IMR-90 (cell line): Measurements from ENCODE around the gene ALG6. TPM values are rescaled to one million over a fixed set of nuclear protein-coding genes. Genes with fewer than 3 reads are reported as not detected.

Source experiments
- ATAC-seq: fragments of 200-7000 bp; cut with Tn5 transposase; 2 replicates; pipeline ENCODE4 v1.9.1; 2020; ENCODE audit warnings: low read depth, mild to moderate bottlenecking, moderate library complexity
- BruUV-seq: library from RNA; stranded (reverse); fragments of 400-500 nt; replicated peaks from 2 replicates; lab custom pipeline; 2021; lab: Mats Ljungman, UMichigan
- CTCF ChIA-PET: fragments of 300-600 bp; formaldehyde crosslinking; extraction: SDS; loops from one replicate; lab custom pipeline; 2021; ENCODE audit warnings: antibody characterized with exemption; lab: Yijun Ruan, JAX
- POLR2A ChIA-PET: fragments of 300-600 bp; sonication (Branson Sonifier 250); formaldehyde crosslinking; loops from one replicate; lab custom pipeline; 2022; ENCODE audit warnings: antibody characterized with exemption; ENCODE audit not compliant: unreplicated experiment; lab: Charles Lee
- DNase-seq: peaks from one replicate; pipeline ENCODE4 v3.0.0; 2013
- H2AFZ ChIP-seq: replicated peaks from 2 replicates; pipeline ENCODE3; 2013; ENCODE audit warnings: low read length, mild to moderate bottlenecking; ENCODE audit not compliant: poor library complexity
- H2AK5ac ChIP-seq: 2 replicates; pipeline ENCODE4 v1.6.1; 2013; ENCODE audit warnings: low read depth, low read length, inconsistent platforms
- H2AK9ac ChIP-seq: replicated peaks from 2 replicates; pipeline ENCODE3; 2013; ENCODE audit warnings: mild to moderate bottlenecking, low read depth, low read length, moderate library complexity; ENCODE audit not compliant: poor library complexity
- H2BK120ac ChIP-seq: 2 replicates; pipeline ENCODE4 v1.6.1; 2013; ENCODE audit warnings: low read depth, low read length, inconsistent platforms
- H2BK15ac ChIP-seq: 3 replicates; pipeline ENCODE4 v1.6.1; 2013; ENCODE audit warnings: low read depth, low read length, inconsistent platforms
- H2BK20ac ChIP-seq: 2 replicates; pipeline ENCODE4 v1.6.1; 2013; ENCODE audit warnings: low read depth, mild to moderate bottlenecking, inconsistent platforms, low read length, moderate library complexity
- H2BK5ac ChIP-seq: 2 replicates; pipeline ENCODE4 v1.6.1; 2013; ENCODE audit warnings: mild to moderate bottlenecking, low read depth, low read length, inconsistent platforms; ENCODE audit not compliant: poor library complexity, severe bottlenecking
- H3K14ac ChIP-seq: replicated peaks from 2 replicates; pipeline ENCODE4 v1.6.1; 2013; ENCODE audit warnings: low read depth, low read length, inconsistent platforms
- H3K18ac ChIP-seq: 2 replicates; pipeline ENCODE4 v1.6.1; 2013; ENCODE audit warnings: low read depth, low read length, control low read depth
- H3K23ac ChIP-seq: 2 replicates; pipeline ENCODE4 v1.6.1; 2013; ENCODE audit warnings: low read depth, low read length, inconsistent platforms
- H3K27ac ChIP-seq: 2 replicates; pipeline ENCODE4 v1.5.1; 2013; ENCODE audit warnings: mild to moderate bottlenecking, control low read depth, low read length; ENCODE audit not compliant: insufficient read depth
- H3K27me3 ChIP-seq: 2 replicates; pipeline ENCODE4 v1.6.1; 2013; ENCODE audit warnings: low read length; ENCODE audit not compliant: control insufficient read depth, insufficient read depth
- H3K36me3 ChIP-seq: 2 replicates; pipeline ENCODE4 v1.6.1; 2013; ENCODE audit warnings: low read length, mixed read lengths; ENCODE audit not compliant: control insufficient read depth, insufficient read depth
- H3K4ac ChIP-seq: 2 replicates; pipeline ENCODE4 v1.6.1; 2013; ENCODE audit warnings: low read depth, low read length, inconsistent platforms
- H3K4me1 ChIP-seq: 2 replicates; pipeline ENCODE4 v1.6.1; 2013; ENCODE audit warnings: low read length, mixed read lengths; ENCODE audit not compliant: control insufficient read depth, insufficient read depth
- H3K4me2 ChIP-seq: 2 replicates; pipeline ENCODE4 v1.6.1; 2013; ENCODE audit warnings: low read depth, mild to moderate bottlenecking, control low read depth, low read length, moderate library complexity
- H3K4me3 ChIP-seq: 2 replicates; pipeline ENCODE4 v1.5.1; 2013; ENCODE audit warnings: low read depth, mild to moderate bottlenecking, control low read depth, low read length, moderate library complexity; ENCODE audit not compliant: insufficient read depth
- H3K56ac ChIP-seq: 2 replicates; pipeline ENCODE4 v1.6.1; 2013; ENCODE audit warnings: low read length, inconsistent platforms; ENCODE audit not compliant: insufficient read depth; ENCODE audit errors: extremely low read depth
- H3K79me1 ChIP-seq, 2 experiments: 2 replicates each; pipeline ENCODE4 v1.6.1; 2013; ENCODE audit warnings: low read length in 2 of 2, inconsistent platforms in 1 of 2, low read depth in 1 of 2
- H3K9ac ChIP-seq: 2 replicates; pipeline ENCODE4 v1.6.1; 2013; ENCODE audit warnings: low read depth, low read length, control low read depth
- H3K9me1 ChIP-seq: 2 replicates; pipeline ENCODE4 v1.6.1; 2013; ENCODE audit warnings: low read length, inconsistent platforms; ENCODE audit not compliant: insufficient read depth
- H3K9me3 ChIP-seq: 2 replicates; pipeline ENCODE4 v1.6.1; 2013; ENCODE audit warnings: low read length; ENCODE audit not compliant: control insufficient read depth, insufficient read depth
- H4K20me1 ChIP-seq: 2 replicates; pipeline ENCODE4 v1.6.1; 2013; ENCODE audit warnings: low read length, inconsistent platforms; ENCODE audit not compliant: insufficient read depth
- H4K5ac ChIP-seq: 2 replicates; pipeline ENCODE4 v1.6.1; 2013; ENCODE audit warnings: mild to moderate bottlenecking, low read depth, low read length, control low read depth
- H4K8ac ChIP-seq, 2 experiments: 2 replicates each; pipeline ENCODE4 v1.6.1; 2013; ENCODE audit warnings: low read depth in 2 of 2, low read length in 2 of 2, control low read depth in 1 of 2, inconsistent platforms in 1 of 2
- H4K91ac ChIP-seq: 2 replicates; pipeline ENCODE4 v1.6.1; 2013; ENCODE audit warnings: low read depth, low read length, inconsistent platforms; ENCODE audit not compliant: insufficient read depth
- BHLHE40 ChIP-seq: fragments of 150-350 bp; IDR thresholded peaks from 2 replicates; pipeline ENCODE4 v1.6.1; 2016; ENCODE audit warnings: mild to moderate bottlenecking, low read depth, low read length
- CEBPB ChIP-seq: IDR thresholded peaks from 2 replicates; pipeline ENCODE4 v1.6.1; 2012; ENCODE audit warnings: low read depth, low read length, improper control_type of control experiment
- MAFK ChIP-seq: IDR thresholded peaks from 2 replicates; pipeline ENCODE4 v1.6.1; 2012; ENCODE audit warnings: low read depth, low read length, improper control_type of control experiment
- MXI1 ChIP-seq: IDR thresholded peaks from 2 replicates; pipeline ENCODE4 v1.6.1; 2012; ENCODE audit warnings: low read depth, mild to moderate bottlenecking, low read length, moderate library complexity, borderline replicate concordance
- POLR2A ChIP-seq: IDR thresholded peaks from 2 replicates; pipeline ENCODE4 v1.6.1; 2012; ENCODE audit warnings: mild to moderate bottlenecking, low read depth, low read length
- RAD21 ChIP-seq: IDR thresholded peaks from 2 replicates; pipeline ENCODE4 v1.6.1; 2012; ENCODE audit warnings: low read length, improper control_type of control experiment
- RCOR1 ChIP-seq: IDR thresholded peaks from 2 replicates; pipeline ENCODE4 v1.6.1; 2012; ENCODE audit warnings: mild to moderate bottlenecking, low read length, improper control_type of control experiment; ENCODE audit not compliant: insufficient replicate concordance
- RFX5 ChIP-seq: IDR thresholded peaks from 2 replicates; pipeline ENCODE4 v1.8.0; 2012; ENCODE audit warnings: low read depth, mild to moderate bottlenecking, low read length, moderate library complexity
- SMC3 ChIP-seq: fragments of 150-350 bp; IDR thresholded peaks from 2 replicates; pipeline ENCODE4 v1.6.1; 2016; ENCODE audit warnings: low read depth, mild to moderate bottlenecking, antibody characterized with exemption, low read length, moderate library complexity
- WGBS, 2 experiments: methylation state at CpG; one replicate each; pipeline versions ENCODE4 v1.1.5 to v1.1.7; 2013; ENCODE audit warnings: missing lambda C conversion rate in 2 of 2; ENCODE audit not compliant: insufficient read length in 1 of 2; ENCODE audit errors: extremely low coverage in 2 of 2; 5-methylcytosine and 5-hydroxymethylcytosine counted together
- dilution Hi-C: fragments of 300-500 bp; cut with HindIII; formaldehyde crosslinking; loops from one replicate; pipeline ENCODE4 v1.14.3; 2018; ENCODE audit warnings: low sequenced_read_pairs; ENCODE audit not compliant: unreplicated experiment
- in situ Hi-C: fragments of 300-500 bp; cut with MboI; formaldehyde crosslinking; loops from 3 replicates; pipeline ENCODE4 v1.14.3; 2019; ENCODE audit warnings: low sequenced_read_pairs, inconsistent platforms, mixed read lengths
- intact Hi-C: fragments of 100-400 bp; cut with micrococcal nuclease; formaldehyde crosslinking; loops from 2 replicates; pipeline ENCODE4 v1.10.0; 2022
- polyA plus RNA-seq, 3 experiments: library from polyadenylated mRNA; depleted of rRNA; stranded (reverse); fragments of >200 nt; gene quantifications; 2 replicates each; pipeline ENCODE4 v1.2.3, GENCODE V29; 2012; ENCODE audit warnings: low replicate concordance in 1 of 3
- total RNA-seq: library from RNA; depleted of rRNA; stranded (reverse); fragments of >200 nt; gene quantifications from 2 replicates; pipeline ENCODE4 v1.2.3, GENCODE V29; 2012
- TF ChIP-seq, protein P1 (sequence below): conservative IDR thresholded peaks from 2 replicates; pipeline ENCODE4 v1.5.1; 2012; ENCODE audit warnings: mild to moderate bottlenecking, low read depth, low read length, improper control_type of control experiment
- TF ChIP-seq, protein P2 (sequence below): fragments of 150-350 bp; IDR thresholded peaks from 2 replicates; pipeline ENCODE4 v1.6.1; 2017; ENCODE audit warnings: mild to moderate bottlenecking, antibody characterized with exemption, low read length, low read depth
- TF ChIP-seq, protein P3 (sequence below): fragments of 150-350 bp; IDR thresholded peaks from 2 replicates; pipeline ENCODE4 v1.6.1; 2016; ENCODE audit warnings: low read depth, mild to moderate bottlenecking, low read length, moderate library complexity, borderline replicate concordance

ALG6 gene
- total and polyA plus RNA-seq, 2 of the 4 experiments (the other 2 are of a cell fraction): 4.8 to 6.5 TPM

DNA sequence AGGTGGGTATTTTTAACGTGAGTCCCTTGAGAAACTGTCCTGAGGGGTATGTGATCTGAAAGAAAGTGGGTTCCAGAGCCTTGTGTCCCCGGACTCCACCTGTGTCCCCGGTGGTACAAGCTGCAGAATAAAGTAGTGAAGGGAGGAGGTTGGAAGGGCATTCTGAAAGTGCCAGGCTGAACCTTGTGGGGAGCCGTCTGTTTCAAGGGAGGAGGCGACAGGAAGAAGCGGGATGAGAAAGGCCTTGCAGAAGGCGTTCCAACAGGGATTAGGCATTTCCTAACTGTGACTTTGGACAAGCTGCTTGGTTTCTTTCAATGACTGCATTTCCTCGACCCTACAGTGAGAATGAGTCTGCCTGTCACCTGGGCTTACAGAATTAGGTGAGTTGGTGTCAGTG is 39.3 kb upstream of the ALG6 start:
- Histone ChIP-seq H3K27ac (no peak overlapping the region), H4K8ac (no peak overlapping the region), H3K4me2 (no peak overlapping the region), H3K14ac (no peak overlapping the region), H2BK120ac (no peak overlapping the region), H2AK9ac (no peak overlapping the region), H2BK20ac (no peak overlapping the region), H3K9ac (no peak overlapping the region), H2BK15ac (no peak overlapping the region), H3K4ac (no peak overlapping the region), H2AFZ (no peak overlapping the region), H2AK5ac (no peak overlapping the region), H3K4me3 (no peak overlapping the region), H3K9me1 (no peaks in the 10 kb centered on the region), H4K20me1 (no peaks in the 10 kb centered on the region), H3K18ac (no peak overlapping the region), H4K5ac (no peak overlapping the region), H3K79me1 (no peaks in the 10 kb centered on the region), H3K56ac (no peak overlapping the region), H3K9me3 (peaks cover 10% of the 10 kb centered on the region), H3K36me3 (no peaks in the 10 kb centered on the region), H3K27me3 (peaks cover 78% of the 10 kb centered on the region), H2BK5ac (no peak overlapping the region), H4K91ac (no peak overlapping the region), H3K4me1 (no peaks in the 10 kb centered on the region; the same call in 1 of the 2 replicates), H3K23ac (no peak overlapping the region)
- ATAC-seq (no peak), DNase-seq (no peak)
- intact Hi-C loops: loop anchor here (5.0 kb wide), 2 partner anchors 194 to 209 kb away; partner anchors contain the start of genes EFCAB7 and ITGB3BP
- dilution Hi-C loops: no loop called here
- CTCF ChIA-PET: interaction anchor here (0.5 to 2.0 kb wide), 6 partner anchors 8 to 226 kb away, joined by 3 to 5 read pairs (median 3); no protein-coding TSS in a partner anchor
- in situ Hi-C loops: loop anchor here (10.0 kb wide), 2 partner anchors 127 to 197 kb away; partner anchors contain the start of genes EFCAB7 and ITGB3BP
- WGBS, 2 experiments: 81% methylated on average over 6 of the region's 8 CpGs; no CpG with 5 or more reads in 1 of the 2 experiments
- POLR2A ChIA-PET: no interaction called here
- no TSS peak for BruUV-seq
- TF ChIP-seq CEBPB (no peak), MAFK (no peak), POLR2A (no peak), RAD21 (no peak), MXI1 (no peak), BHLHE40 (no peak), SMC3 (no peak), RCOR1 (no peak), RFX5 (no peak)
- TF ChIP-seq, protein P1, sequence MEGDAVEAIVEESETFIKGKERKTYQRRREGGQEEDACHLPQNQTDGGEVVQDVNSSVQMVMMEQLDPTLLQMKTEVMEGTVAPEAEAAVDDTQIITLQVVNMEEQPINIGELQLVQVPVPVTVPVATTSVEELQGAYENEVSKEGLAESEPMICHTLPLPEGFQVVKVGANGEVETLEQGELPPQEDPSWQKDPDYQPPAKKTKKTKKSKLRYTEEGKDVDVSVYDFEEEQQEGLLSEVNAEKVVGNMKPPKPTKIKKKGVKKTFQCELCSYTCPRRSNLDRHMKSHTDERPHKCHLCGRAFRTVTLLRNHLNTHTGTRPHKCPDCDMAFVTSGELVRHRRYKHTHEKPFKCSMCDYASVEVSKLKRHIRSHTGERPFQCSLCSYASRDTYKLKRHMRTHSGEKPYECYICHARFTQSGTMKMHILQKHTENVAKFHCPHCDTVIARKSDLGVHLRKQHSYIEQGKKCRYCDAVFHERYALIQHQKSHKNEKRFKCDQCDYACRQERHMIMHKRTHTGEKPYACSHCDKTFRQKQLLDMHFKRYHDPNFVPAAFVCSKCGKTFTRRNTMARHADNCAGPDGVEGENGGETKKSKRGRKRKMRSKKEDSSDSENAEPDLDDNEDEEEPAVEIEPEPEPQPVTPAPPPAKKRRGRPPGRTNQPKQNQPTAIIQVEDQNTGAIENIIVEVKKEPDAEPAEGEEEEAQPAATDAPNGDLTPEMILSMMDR: no peak
- TF ChIP-seq, protein P2, sequence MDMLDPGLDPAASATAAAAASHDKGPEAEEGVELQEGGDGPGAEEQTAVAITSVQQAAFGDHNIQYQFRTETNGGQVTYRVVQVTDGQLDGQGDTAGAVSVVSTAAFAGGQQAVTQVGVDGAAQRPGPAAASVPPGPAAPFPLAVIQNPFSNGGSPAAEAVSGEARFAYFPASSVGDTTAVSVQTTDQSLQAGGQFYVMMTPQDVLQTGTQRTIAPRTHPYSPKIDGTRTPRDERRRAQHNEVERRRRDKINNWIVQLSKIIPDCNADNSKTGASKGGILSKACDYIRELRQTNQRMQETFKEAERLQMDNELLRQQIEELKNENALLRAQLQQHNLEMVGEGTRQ: no peak
- TF ChIP-seq, protein P3, sequence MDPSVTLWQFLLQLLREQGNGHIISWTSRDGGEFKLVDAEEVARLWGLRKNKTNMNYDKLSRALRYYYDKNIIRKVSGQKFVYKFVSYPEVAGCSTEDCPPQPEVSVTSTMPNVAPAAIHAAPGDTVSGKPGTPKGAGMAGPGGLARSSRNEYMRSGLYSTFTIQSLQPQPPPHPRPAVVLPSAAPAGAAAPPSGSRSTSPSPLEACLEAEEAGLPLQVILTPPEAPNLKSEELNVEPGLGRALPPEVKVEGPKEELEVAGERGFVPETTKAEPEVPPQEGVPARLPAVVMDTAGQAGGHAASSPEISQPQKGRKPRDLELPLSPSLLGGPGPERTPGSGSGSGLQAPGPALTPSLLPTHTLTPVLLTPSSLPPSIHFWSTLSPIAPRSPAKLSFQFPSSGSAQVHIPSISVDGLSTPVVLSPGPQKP: no peak
